Hepatic stellate cell (primary cell): ENCODE measurements around the gene OR10AD1.

ENCODE experiments used
- DNase-seq: peaks from one replicate; pipeline ENCODE4 v3.0.0; 2011; ENCODE audit warnings: low spot score

The OR10AD1 gene

DNA sequence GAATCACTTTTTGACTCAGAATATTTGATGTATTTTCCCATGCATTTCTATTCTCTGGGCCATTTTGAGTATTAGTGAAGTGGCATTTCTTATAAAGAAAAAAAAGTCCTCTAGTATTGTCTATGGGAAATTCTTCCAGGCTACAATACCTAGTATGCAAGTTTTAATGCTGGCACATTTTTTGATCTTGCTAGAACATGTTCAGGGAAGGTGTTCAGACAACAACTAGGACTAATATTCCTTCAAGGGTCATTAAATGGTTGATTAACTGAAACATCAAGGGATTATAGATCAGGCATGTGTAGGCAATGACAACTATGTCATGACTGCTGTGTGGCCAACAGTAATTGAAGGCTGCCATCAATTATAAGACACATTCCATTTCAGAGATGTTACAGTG is 12.0 kb downstream of the OR10AD1 start:
- DNase-seq: no peak

- peak; percentile 63 for DNase-seq
Observed at GRCh38 chr12:48189331-48190125, 13.6 kb downstream of the OR10AD1 start.

DNA sequence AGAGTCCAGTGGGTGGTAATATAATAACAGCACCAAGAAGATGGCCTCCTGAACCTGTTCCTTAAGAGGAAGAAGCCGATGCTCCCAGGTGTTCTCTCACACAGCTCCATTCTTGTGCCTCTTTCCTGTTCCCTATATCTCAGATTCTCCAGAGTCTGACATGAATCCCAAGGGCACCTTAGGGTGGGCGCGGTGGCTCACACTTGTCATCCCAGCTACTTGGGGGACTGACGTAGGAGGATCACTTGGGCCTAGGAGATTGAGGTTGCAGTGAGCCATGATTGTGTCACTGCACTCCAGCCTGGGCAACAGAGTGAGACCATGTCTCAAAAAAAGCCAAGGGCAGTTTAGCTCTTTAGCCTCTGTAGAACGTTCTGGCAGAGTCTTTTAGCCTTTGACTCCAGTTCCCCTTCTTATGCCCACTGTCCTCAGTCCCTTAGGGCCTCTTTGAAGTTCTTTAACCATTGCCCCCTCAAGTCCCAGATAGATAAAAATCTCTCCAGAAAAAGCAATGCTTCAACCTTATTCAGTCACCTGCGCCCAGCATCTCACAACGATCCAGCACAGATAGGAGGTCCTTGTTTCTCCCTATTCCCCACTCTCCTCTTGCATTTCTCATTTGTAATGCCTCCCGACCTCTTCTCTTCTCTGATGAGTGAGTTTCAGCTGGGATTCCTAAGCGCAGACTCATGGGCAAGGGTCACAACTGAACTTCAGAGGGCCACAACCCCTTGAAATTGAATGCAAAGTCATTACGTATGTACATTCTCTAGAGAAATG is 15.0 kb downstream of the OR10AD1 start:
- DNase-seq: no peak

- no peak for DNase-seq
Observed at GRCh38 chr12:48185181-48185919, 17.7 kb downstream of the OR10AD1 start.

- no peak for DNase-seq
Observed at GRCh38 chr12:48184549-48184922, 18.6 kb downstream of the OR10AD1 start.

GRCh38 chr12:48183876-48184548 is 19.1 kb downstream of the OR10AD1 start:
- DNase-seq: no peak

DNA sequence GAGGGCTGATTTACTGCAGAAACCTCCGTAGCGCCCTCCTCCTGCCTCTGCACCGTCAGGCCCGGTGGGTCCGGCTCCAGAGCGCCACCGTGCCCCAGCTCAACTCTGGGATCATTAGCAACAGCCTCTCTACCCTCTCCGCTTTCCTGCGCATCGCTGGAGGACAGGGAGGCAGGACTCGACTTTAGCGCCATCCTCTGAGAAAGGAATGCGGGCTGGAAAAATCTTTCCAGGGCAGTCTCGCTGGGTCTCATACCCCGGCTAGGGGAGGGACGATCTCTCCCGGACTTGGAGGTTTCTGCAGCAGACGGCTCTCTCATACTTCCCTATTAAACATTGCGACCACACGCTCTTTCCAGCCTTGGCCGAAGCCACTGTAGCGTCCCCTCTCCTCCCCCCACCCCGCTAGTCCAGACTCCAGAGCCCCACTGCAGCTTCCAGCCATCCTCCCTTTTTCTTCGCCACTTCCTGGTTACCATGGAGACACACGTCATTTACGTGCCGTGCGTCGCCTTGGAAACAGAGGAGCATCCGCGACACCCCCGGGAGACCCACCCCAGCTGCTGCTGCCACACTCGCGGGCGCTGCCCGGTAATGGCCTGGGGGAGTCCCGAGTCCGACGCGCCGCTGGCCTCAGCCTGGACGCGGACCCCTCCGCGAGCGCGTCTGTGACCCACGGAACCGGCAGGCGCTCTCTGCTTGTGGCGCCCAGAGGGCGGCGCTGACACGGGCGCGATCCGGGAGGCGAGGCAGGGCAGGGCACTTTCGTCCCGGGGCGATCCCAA is 19.8 kb downstream of the OR10AD1 start, which contains the start of gene CCDC184:
TSS of gene CCDC184 (plus strand) at position 554 of the 785 bp plus-strand sequence. CDS start 479 bp downstream, outside the sequence.
- DNase-seq: peak; percentile 76

DNA sequence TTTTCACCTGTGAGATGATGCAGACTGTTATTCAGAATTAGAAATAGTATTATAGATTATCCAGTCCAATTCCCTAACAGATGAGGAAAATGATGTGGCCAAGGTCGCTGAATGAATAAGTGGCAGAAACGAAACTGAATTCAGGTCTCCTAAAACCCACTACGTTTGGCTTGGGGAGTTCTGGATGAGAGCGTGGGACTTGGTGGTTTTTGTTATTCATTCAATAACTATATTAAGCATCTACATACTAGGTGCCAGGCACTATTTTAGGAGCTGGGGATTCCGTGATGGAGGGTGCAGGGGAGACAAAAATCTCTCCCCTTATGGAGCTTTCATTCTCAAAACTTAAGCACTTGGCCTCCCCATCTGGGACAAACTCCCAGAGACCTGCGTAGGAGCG is 20.5 kb downstream of the OR10AD1 start:
- peak; percentile 16 for DNase-seq

DNA sequence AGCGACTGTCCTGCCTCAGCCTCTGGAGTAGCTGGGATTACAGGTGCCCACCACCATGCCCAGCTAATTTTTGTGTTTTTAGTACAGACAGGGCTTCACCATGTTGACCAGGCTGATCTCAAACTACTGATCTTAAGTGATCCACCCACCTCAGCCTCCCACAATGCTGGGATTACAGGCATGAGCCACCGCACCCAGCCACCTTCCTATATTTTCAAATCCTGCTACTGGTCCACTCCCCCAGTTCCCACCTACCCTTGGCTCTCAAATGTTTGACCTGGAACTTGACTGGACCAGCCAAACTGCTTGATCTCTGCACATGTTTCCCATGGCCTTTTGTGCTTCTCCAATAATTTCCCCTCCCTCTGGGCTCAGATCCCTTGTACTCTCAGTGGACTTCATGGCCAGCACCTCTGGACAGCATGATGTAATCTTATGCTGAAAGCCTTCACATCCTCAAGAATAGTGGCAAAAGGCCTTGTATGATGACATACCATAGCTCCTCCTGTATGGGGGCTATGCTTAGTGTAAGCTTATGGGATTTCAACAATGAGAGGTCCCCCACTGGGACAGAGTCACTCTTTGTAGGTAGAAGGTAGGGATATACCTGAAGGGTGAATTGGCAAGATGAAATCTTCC is 22.1 kb downstream of the OR10AD1 start:
- DNase-seq: no peak

DNA sequence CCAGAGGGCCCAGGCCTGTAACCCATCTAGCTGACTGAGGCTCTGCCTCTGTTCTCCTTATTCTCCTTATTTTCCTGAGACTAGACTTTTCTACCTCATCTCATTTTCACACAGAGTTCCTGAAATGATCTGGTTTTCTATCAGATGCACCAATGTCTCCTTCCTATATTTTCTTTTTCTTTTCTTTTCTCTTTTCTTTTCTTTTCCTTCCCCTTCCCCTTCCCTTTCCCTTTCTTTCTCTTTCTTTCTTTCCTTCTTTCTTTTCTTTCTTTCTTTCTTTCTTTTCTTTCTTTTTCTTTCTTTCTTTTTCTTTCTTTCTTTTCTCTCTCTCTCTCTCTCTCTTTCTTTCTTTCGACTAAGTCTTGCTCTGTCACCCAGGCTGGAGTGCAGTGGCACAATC is 22.7 kb downstream of the OR10AD1 start:
- DNase-seq: no peak

- no peak for DNase-seq
Observed at GRCh38 chr12:48179466-48179865, 23.6 kb downstream of the OR10AD1 start.

GRCh38 chr12:48177982-48178381 is 25.1 kb downstream of the OR10AD1 start:
- DNase-seq: no peak

DNA sequence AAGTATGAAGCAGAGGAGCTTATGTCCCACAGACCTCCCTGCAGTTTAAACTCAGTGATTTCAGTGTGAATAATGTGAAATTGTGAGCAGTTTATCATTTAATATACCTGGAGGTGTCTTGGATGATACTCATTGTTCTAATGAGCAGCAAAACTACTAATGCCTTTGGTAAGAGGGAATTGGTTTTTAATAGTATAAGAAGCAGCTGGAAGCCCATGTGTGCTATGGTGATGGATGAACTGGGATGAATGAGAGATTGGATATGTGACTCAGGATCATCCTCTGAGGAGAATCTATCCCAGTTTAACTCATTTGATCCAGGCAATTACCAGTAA is 26.7 kb downstream of the OR10AD1 start:
- DNase-seq: no peak

- no peak for DNase-seq
Observed at GRCh38 chr12:48175613-48176416, 27.3 kb downstream of the OR10AD1 start.

- no peak for DNase-seq
Observed at GRCh38 chr12:48169011-48169410, 34.1 kb downstream of the OR10AD1 start.

- DNase-seq: peak; percentile 45
Observed at GRCh38 chr12:48165089-48165981, 37.8 kb downstream of the OR10AD1 start.

- no peak for DNase-seq
Observed at GRCh38 chr12:48164451-48164850, 38.6 kb downstream of the OR10AD1 start.

DNA sequence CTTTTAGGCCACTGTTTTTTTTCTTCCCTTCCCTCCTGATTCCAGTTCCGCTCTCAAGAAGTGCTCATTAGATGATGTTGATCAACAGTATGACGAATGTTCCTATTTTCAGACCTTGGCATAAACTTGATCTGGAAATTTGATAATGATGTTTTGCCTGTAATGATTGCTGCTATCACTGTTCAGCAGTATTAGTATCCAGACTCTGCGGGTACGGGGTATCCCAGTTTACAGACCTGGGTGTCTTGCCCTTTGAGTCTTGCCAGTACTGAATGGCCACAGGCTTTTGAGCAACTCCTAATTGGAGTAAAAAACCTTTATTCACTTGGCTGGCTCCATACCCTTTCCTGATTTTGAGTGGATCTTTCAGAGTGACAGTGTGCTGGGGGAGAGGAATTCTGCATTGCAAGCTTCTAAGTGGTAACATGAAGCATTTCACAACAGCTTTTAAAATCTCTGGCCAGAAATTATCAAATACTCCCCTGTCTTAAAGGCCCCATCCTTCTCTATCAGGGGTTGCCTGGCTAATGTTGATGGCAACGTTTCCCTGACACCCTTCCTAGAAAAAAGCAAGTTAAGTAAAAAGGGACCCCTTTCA is 39.8 kb downstream of the OR10AD1 start:
- DNase-seq: no peak

DNA sequence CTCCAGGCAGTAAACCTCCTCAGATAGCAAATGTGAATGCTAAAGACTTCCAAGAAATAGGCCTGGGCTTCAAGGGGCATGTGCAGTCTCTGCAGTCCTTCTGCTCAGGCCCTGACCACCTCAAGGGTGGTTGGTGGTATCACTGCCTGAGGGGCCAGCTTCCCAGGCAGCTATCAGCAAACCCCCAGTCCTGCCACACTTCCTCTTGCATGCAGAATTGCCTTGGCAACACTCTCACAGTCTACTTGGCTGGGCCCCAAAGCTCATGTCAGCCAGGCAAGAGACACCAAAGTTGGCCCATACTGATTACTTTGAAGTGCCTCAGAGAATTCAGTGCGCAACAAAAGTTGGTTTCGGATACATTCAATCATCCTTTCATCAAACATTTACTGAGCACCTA is 42.3 kb downstream of the OR10AD1 start:
- no peak for DNase-seq
